AG20443 (cell line): ENCODE measurements around the gene EDN2.

ENCODE experiments used
- DNase-seq: peaks from one replicate; pipeline ENCODE4 v3.0.0; 2012; ENCODE audit warnings: low spot score, mixed read lengths

Gene EDN2

GRCh38 chr1:41498804-41499203 lies 14.3 kb upstream of the EDN2 start:
- peak; percentile 84 for DNase-seq

DNA sequence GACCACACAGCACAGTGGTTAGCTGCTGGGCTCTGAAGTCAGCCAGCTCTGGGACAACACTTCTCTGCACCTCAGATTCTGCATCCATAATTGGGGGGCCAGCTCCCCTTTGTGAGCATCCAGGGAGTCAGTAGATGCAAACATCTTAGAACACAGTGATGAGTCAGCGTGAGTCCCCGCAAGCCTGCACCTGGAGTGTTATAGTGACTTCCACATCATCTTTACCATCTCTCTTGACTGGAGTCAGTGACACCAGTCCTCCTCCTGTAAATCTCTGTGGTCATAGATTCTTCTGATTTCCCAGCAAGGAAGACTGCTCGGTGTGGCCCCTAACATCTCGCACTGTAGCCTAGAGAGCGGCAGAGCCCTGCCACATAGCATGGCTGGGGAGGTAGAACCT lies 13.9 kb upstream of the EDN2 start:
- no peak for DNase-seq

DNA sequence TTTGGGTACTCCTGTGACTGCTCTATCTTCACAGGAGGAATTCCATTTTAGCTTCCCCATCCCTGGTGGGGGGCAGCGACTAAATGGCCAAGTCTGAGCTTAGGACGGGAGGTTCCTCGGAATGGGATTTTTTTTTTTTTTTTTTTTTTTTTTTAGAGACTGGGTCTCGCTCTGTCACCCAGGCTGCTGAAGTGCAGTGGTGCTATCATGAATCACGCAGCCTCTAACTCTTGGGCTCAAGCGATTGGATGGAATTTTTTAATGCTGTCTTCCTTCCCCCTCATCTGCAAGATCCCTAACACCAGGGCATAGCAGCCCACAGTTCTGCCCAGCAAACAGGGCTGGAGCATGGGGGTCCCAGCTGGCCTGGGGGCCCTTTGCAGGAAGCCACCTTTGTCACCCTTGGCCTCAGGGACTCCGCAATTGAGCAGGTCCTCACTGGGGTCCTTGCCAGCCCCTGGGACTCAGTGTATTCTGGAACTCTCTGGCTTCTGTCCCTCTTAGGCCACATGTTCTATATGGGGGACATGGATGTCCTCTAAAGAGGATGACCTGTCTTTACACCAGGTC lies 13.1 kb upstream of the EDN2 start:
- DNase-seq, result no peak

GRCh38 chr1:41497056-41497440 lies 12.6 kb upstream of the EDN2 start:
- DNase-seq, result no peak

DNA sequence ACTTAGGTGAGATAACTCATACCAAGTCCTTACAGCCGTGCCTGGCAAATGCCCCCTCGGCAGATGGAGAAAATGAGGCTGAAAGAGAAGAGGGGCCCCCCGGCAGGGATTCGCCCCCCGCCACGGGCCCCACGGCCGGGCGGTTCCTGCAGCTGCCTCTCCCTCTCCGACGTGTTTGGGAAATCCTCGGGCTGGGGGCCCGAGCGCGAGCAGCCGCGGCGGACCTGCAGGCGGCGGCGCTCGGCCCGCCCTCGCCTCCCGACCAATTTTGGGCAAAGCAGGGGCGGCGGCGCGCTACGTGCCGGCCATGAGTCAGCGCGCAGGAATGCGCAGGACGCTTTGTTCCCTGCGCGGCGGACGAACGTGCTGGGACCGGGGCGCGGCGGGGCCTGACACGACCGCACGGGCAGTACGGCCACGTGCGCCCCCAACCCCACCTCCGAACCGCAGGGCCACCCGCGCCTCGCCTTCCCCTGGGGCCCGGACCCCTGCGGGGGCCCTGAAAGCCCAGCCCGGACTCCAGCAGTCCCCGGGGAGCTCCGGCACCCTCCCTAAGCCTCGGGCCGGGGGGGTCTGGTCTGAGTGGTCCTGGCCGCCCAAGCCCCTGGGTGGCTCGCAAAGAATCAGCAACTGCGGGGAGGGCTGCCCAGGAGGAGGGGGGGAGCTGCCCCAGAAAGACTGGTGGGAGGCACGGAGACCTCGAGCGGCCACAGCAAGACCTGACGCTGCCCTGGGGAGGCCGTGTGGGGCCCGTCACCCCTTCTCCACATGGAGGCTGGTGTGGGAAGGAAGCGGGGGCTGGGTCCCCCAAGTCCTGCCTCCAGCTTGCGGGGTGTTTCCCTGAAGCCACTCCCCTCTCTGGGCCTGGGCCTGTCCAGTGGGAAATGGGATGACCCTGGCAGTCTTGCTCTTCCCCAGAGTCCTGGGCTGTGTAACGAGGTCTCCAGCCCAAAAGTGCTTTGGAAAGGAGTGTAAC lies 11.9 kb upstream of the EDN2 start:
- DNase-seq, result peak; percentile 94

GRCh38 chr1:41495210-41495948 lies 10.9 kb upstream of the EDN2 start:
- DNase-seq, result no peak

DNA sequence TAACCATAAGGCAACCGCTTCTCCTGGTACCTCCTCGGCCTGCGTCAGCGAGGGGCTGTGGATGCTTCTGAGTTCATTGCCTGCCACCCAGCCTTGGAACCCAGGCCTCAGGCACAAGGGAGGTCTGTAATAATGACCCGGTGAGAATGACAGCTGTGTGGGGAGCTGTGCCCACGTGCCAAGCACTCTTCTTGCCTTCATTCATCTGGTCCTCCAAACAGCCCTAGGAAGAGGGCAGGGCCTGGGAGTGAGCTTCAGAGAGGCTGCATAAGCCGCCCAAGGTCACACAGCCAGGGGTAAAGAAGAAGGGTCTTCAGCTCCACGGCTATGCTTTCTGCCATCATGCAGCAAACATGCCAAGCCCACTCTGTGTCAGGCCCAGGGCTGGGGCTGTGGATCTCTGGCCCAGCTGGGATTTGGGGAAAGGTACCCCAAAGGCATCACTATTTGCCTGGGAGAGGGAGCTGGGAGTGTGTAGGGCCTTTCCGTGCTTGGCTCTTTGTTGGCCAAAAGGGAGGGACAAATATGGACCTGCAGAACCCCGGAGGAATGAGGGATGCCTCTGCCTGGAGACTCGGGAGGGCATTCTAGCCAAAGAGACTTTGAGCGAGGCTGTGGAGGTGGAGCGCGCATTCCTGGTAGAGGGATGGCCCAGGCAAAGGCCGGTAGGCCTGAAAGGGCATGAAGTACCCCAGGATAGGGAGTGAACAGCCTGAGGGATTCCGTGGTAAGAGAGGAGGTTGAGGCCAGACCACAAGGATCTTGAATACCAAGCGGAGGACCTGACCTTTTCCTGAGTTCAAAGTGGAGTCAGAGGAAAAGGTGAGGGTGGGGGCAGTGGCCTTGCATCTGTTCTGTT lies 10.1 kb upstream of the EDN2 start:
- no peak for DNase-seq

GRCh38 chr1:41493626-41494350 lies 9.3 kb upstream of the EDN2 start:
- no peak for DNase-seq

GRCh38 chr1:41493117-41493536 lies 8.6 kb upstream of the EDN2 start:
- peak; percentile 81 for DNase-seq

DNA sequence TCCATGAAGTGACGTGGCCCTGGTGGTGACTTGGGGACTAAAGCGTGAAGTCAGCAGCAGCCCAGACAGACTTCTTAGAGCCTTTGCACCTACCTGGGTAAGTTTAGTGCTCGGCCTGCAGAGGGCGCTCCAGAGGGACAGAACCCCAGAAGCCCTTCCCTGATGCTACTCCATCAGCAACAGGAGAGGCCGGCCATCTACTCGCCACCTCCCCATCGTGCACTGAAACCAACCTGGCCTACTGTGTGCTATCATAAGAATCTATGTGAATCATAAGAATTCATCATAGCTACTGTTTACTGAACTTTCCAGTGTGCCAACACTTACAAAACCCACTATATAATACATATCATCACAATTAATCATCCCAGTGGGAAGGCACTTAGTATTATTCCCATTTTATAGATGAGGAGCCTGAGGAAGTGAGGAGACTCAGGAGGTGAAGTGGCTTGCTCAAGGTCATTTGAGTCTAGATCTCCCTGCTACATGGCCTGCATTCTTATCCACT lies 7.9 kb upstream of the EDN2 start:
- no peak for DNase-seq

DNA sequence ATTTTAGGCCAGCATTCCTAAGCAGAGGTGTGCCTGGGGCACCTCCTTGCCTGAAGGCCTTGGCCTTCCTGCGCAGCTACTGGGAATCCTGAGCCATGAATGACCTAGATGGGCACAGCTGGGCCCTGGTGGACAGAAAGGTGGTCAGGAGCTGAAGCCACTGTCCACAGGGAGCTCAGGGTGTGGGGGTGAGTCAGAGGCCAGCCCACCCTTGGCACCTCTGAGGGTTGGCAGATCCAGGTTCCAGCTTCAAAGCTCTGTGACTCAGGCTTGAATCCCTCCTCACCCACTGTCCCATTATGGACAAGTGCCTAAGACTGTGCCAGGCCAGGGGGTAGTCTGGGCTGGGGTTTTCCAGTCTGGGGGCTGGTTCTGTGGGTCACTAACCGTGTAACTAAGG lies 6.4 kb upstream of the EDN2 start:
- no peak for DNase-seq

DNA sequence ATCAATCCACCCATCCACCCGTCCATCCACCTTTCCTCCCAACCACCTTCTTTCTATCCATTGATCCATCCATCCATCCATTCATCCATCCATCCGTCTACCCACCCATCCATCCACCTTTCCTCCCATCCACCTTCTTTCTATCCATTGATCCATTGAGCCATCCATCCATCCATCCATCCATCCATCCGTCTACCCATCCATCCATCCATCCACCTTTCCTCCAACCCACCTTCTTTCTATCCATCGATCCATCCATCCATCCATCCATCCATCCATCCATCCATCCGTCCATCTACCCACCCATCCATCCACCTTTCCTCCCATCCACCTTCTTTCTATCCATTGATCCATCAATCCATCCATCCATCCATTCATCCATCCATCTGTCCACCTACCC lies 5.1 kb upstream of the EDN2 start:
- DNase-seq, result no peak

DNA sequence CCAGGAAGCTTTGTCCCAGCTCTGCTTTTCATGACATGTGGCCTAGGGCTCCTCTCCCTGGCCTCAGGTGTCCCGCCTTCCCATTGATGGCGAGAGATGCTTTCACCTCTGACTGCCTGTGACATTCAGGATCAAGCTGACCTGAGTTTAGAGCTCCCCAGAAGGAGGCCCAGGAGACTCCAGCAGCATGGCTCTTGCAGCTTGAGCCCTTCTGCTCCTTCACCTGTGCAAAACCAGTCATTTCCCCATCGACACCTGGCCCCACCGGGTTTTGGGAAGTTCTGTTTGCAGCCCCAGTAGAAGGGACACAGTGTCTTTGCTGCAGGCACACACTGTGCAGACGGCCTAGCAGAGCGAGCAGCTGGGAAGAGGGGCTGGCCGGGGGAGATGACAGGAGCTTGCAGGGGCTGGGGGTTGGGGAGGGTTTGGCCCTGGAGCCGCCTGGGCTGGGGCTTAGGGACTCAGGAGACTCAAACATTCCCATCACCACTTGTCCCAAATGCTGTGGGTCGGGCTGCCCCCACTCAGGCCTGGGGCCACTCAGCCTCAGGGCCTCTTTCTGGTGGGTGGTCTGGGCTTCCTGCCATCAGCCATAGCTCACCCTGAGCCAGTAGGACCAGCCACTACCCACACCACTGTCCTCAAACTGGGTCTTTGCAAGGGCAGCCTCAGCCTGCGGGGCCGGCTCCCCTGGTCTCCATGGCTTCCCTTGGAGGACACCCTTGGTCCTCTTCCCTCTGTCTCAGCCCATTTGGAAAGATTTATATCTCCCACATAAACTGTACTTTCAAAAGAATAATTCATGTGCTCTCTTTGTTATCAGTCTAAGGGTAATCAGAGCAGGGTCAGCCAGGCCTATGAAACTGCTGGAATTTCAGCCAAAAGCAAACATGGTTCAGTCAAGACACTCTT lies 3.8 kb upstream of the EDN2 start:
- no peak for DNase-seq

DNA sequence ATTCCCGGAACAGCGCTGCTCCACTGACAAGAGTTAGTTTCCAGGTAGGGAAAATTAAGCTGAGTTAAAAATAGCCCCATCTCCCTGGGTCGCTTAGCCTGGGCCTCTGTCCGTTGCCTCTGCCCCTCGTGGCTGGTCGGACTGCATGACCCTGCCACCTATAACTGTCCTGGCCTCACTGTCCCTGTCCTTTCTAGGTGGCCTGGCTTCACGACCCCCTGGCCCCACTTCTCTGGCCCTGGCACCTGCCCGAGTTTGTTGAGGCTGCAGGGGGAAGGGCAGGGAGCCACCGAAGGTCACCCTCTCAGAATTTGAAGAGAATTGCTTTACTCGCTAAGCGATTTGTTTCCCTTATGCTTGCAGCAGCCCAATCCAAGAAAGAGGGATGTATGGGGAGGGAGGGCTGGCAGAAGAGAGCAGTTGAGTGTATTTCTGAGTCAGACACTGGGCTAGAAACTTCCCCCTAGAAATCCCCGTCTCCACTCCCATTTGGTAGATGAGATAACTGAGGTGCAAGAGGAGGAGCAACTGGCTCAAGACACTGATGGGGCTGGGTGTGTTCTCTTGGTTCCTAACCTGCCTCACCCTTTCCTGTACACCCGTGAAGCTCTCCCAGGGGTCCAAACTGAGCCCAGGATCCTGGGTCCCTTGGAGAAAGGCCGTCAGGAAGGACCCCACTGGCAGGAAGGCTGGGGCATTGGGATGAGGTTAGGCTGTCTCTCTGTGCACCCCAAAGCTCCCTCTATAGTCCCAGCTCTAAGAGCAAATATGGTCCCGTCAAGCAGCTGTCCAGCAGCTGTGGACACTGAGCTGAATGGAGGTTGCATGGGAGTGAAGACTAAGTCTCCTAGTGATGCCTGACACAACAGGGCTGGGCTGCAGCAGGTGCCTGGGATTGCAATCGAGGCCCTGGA lies 2.9 kb upstream of the EDN2 start:
- DNase-seq, result no peak

- no peak for DNase-seq
These were observed 2.1 kb upstream of the EDN2 start for GRCh38 chr1:41486371-41487125.

- DNase-seq, result no peak
These were observed 1.5 kb upstream of the EDN2 start for GRCh38 chr1:41486053-41486370.

GRCh38 chr1:41485605-41486004 lies 1.1 kb upstream of the EDN2 start:
- peak; percentile 61 for DNase-seq

GRCh38 chr1:41483960-41484401 lies 502 bp downstream of the EDN2 start:
- DNase-seq, result no peak
